ENCODE data around the gene ZSCAN21.

Gene ZSCAN21

DNA sequence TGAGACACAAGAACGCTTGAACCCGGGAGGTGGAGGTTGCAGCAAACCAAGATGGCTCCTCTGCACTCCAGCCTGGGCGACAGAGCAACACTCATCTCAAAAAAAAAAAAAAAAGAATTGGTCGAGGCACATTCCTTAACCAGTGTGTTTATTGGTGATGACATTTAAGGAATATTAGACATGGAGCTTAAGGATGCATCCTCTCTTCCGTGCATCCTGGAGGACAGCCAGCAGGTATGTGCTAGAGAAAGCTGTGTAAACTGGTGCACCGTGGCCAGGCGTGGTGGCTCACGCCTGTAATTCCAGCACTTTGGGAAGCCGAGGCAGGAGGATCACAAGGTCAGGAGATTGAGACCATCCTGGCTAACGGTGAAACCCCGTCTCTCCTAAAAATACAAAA, 22.4 kb upstream of the ZSCAN21 start:
- DNase-seq (ENCODE audit: low spot score): no peak

DNA sequence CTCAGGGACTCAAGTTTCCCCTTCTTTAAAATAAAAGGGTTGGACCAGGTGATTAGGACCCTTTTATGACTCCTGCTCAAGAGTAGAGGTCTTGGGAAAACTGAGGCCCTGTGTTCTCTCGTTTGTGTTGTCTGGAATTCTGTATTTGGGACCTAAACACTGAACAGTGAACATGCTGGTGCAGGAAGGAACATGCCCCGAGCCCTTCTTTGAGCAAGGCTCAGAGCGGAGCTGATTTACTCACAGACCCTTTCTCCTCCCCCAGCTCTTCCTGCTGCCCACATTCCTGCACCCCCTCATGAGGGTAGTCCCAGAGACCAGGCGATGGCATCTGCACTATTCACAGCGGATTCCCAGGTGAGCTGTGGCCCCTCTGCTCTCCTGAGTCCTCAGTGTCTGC, 20.0 kb upstream of the ZSCAN21 start:
- DNase-seq (ENCODE audit: low spot score): no peak

DNA sequence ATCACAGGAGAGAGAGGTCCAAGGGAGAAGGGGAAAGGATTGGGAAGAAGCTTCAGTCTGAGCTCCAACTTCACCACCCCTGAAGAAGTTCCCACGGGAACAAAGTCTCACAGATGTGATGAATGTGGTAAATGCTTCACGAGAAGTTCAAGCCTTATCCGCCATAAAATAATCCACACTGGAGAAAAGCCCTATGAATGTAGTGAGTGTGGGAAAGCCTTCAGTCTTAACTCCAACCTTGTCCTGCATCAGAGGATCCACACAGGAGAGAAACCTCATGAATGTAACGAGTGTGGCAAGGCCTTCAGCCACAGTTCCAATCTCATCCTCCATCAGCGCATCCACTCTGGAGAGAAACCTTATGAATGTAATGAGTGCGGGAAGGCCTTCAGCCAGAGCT, 16.0 kb upstream of the ZSCAN21 start:
- no peak for DNase-seq (ENCODE audit: low spot score)

DNA sequence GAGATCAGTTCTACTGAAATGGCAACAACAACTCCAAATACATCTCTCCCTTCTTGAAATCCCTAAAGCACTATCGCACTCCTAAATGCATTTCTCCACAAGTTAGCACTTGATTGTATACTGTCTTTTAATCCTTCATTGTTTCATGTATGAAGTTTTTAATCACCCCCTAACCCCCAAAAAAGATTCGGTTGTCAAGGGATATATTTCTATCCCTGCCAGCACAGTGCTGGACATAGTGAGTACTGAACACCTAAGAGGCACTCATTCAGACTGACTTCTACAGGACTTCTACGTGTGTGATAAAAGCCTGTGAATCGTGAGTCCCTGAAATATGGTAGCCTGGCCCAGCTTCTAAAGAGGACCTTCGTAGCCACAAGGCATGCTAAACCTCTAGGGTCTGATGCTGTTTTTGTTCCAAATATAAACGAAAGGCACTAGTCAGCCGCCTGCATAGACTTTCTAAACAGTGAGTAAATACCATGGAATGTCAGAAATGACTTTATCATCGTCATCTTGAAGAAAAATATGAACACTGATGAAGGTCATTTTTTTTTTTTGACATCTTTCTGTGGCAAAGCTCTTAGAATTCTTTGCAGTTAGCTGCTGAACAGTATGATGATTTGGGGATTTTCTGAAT, 14.6 kb upstream of the ZSCAN21 start:
- DNase-seq (ENCODE audit: low spot score): no peak

DNA sequence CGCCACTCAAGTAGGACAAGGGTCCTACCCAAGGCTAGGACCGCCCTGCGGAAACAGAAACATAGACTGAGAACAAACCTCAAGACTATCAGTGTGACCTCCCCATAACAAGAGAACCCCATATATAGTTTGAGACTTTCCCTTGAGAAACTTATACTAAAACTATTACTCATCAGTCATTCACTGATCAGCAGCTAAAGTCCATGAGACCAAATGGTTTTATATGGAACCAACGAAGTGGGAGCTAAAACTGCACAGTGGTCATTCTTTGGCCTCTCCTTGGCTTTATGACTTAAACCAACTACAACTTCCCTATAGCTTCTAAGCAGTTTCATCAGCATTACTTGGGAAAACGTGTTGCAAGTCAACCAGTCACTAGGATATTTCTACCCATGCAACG, 13.7 kb upstream of the ZSCAN21 start:
- no peak for DNase-seq (ENCODE audit: low spot score)

DNA sequence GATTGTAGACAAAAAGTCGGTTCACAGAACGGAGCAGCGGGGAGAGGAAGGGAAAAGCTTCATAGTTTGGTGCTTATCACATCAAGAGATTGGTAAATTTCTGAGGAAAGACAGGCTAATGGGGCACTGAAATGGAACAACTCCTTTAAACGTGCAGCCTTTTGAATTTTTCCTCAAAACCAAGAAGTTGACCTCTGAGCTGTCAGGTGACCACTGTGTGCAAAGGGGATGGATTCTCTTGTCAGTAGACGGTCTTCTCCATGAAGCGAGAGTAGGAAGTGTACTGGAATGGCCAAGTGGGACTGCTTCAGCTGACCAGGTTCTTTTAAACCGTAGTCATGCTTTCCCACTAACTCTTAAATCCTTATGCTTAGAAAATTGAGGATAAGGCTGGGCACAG, 11.2 kb upstream of the ZSCAN21 start:
- DNase-seq (ENCODE audit: low spot score): no peak

DNA sequence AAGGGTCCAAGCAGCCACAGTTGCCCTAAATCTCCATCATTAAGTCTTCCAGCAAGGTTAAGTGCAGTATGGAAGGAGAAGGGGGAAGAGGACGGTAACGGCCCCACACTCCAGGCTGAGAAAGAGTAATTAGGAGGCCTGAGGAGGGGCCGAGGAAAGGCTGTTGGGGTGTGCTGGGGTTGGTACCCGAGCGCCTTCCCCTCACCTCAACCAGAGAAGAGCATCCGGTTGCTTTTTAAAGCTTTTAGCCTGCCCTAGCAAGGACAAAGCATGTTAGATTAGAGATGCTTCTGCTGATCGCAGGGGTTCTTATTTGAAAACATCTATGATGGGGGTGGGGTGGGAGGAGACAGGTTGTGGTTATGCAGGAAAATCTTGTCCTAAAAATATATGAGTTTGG, 9.0 kb upstream of the ZSCAN21 start:
- no peak for DNase-seq (ENCODE audit: low spot score)

DNA sequence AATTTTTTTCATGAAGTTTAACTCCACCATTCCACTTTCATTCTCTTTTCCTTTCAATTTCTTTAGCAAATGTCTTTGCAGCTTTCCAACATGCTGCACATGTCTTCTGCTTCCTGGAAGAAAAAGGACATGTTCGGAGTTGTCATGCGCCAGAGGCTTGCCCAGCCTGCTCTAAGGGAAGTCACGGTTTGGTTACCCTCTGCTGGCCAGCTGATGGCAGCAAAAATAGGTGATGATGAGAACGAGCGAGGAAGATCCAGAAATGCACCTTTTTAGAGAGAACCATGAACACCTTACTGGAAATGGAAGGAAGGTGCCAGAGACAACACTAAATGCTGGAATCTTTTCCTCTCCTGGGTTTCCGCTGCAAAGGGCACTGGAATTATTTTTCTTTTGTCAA, 4.9 kb upstream of the ZSCAN21 start:
- DNase-seq (ENCODE audit: low spot score): no peak

DNA sequence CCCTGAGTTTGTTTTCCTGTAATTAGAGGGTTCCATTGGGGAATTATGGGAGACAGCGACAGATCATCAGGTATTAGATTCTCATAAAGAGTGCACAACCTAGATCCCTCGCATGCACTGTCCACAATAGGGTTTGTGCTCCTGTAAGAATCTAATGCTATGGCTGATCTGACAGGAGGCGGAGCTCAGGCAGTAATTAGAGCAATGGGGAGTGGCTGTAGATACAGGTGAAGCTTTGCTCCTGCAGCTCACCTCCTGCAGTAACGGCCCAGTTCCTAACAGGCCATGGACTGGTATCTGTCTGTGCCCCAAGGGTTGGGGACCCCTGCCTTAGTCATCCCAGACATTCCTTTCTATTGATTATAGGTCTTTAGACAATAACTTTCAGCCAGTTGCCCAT, 894 bp upstream of the ZSCAN21 start:
- DNase-seq (ENCODE audit: low spot score): no peak

DNA sequence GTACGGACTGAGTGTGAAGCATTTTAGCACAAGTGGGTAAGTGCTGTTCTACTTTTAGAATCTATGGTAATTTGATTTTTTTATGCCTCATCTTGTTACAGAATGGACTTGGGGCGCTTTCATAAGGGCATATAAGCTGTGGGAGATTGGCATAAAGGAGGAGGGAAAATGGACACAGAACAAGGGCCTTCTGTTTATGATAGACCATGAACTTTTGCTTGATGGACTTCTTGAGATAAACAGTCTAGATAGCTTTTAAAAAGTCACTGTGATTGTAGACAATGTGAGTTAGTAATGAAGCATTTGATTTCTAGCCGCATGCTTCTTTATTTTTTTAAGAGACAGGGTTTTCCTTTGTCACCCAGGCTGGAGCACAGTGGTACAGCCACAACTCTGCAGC, 2.0 kb downstream of the ZSCAN21 start:
- DNase-seq (ENCODE audit: low spot score): no peak

DNA sequence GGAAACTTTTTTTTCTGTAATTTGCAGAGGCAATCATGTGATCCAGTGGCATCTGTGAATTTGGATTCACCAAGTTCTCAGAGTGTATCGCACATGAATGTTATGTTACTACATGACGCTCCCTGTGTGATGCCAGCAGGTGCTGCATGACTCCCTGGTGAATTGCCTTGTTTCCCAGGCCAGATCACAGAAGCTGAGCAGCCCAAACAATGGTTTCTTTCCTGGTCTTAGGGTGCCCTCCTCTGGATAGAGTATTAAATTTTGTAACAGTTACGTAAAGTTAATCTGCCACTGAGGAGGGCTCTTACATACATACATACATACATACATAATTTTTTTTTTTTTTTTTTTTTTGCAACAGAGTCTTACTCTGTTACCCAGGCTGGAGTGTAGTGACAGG, 3.6 kb downstream of the ZSCAN21 start:
- DNase-seq (ENCODE audit: low spot score): no peak

DNA sequence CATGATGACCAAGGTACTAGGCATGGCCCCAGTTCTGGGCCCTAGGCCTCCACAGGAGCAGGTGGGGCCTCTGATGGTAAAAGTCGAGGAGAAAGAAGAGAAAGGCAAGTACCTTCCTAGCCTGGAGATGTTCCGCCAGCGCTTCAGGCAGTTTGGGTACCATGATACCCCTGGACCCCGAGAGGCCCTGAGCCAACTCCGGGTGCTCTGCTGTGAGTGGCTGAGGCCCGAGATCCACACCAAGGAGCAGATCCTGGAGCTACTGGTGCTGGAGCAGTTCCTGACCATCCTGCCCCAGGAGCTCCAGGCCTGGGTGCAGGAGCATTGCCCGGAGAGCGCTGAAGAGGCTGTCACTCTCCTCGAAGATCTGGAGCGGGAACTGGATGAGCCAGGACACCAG, 7.4 kb downstream of the ZSCAN21 start:
- DNase-seq (ENCODE audit: low spot score): no peak

DNA sequence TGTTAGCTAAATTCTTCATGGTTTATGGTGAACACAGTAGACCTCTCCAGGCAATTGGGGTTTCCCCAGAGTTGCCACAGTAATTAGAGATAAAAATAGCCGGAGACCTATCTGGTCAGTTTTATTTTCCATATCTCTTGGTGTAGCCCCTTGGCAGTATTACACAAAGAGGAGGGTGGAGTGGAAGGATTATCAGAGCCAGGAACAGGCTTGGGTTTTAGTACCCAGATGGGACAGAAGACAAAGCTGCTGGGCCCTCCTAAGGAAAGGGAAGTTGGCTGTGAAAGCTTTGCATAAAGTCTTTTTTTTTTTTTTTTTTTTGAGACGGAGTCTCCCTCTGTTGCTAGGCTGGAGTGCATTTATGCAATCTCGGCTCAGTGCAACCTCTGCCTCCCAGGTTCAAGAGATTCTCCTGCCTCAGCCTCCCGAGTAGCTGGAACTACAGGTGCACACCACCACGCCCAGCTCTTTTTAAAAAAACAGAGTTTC, 9.7 kb downstream of the ZSCAN21 start:
- no peak for DNase-seq (ENCODE audit: low spot score)

DNA sequence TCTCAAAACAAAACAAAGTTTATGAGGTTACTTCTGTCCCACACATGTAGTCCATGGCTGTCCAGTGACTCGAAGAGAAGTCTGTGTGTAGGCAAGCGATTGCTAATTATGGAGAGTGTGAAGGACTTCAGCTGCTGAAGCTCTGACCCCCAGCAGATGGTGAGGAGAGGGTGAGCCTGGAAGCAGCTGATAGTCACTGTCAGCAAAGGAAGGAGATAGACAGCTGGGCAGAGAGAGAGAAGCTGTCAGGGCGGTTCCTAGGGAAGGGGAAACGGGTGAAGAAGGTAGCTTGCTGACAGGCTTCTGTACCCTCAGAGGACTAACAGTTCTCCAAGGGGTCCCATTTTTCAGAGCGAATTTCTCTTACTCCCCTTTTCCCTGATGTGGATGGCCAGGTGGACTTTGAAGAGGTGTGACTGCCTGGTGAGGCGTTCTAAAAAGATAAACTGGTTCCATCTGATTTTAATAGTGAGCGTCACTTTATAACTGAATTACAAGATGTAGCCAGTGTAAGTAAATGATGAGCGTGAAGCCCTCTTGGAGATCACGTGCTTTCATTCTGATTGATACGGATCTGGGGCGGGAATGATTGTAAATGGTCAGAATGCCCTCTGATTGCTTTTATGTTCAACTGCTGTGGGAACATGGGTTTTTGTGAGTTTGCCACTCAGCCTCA, 12.1 kb downstream of the ZSCAN21 start:
- DNase-seq (ENCODE audit: low spot score): no peak

DNA sequence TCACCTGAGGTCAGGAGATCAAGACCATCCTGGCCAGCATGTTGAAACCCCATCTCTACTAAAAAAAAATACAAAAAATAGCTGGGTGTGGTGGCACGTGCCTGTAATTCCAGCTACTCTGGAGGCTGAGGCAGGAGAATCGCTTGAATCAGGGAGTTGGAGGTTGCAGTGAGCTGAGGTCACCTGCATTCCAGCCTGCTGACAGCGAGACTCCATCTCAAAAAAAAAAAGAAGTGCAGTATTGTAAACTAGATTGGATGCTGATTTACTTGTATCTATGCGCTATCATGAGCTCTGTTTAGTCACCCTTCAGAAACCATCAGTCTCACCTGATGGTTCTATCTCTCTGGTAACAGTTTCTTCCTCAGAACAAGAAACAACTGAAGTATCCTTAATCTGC, 13.8 kb downstream of the ZSCAN21 start:
- no peak for DNase-seq (ENCODE audit: low spot score)

DNA sequence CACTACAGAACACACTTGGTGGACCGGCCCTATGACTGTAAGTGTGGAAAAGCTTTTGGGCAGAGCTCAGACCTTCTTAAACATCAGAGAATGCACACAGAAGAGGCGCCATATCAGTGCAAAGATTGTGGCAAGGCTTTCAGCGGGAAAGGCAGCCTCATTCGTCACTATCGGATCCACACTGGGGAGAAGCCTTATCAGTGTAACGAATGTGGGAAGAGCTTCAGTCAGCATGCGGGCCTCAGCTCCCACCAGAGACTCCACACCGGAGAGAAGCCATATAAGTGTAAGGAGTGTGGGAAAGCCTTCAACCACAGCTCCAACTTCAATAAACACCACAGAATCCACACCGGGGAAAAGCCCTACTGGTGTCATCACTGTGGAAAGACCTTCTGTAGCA, 14.6 kb downstream of the ZSCAN21 start:
- no peak for DNase-seq (ENCODE audit: low spot score)

DNA sequence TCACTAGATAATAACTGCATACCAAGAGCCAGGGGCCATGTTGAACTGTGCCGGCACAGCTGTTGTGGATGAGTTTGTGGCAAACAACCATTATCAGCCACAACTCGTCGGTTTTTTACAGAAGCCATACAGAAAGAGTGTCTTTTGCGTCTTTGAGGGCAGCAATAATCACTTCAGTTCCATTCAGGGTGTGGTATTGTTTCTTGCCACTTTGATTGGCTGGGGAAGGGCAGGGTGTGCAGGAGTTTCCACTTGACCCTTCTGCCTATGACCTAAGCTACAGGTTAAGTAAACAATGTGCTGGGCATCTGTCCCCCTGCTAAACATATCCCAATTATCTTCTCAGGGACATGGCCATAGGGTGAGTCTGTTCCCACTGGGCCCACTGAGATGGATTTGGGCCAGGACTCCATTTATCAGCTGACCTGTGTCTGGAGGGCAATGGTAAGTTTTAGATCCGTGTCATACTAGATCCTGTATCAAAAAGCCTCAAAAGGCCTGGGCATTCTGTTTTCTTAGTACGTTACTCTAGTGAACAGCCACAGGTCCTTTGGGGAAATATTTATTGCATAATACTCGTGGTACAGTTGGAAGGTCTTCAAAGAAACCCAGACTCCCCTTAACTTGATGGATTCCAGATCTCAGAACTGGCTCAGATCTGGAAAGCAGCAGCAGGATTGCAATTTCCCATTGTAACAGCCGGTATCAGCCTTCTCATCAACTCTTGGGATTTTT, 16.0 kb downstream of the ZSCAN21 start:
- no peak for DNase-seq (ENCODE audit: low spot score)

DNA sequence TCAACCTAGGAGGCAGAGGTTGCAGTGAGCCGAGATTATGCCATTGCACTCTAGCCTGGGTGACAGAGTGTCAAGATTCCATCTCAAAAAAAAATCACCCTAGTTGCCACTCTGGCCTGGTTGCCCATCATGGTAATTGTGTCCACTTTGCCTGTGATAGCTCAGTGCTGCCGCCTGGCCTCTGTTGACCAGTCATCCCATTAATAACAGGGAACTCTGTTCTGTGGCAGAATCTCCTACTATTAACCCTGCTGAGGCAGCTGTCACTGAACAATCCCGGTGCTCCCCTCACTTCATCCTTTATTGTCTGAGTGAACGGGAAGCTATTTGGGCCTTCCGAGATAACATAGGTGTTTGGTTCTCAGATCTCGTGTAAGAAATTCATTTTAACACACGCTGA, 17.4 kb downstream of the ZSCAN21 start:
- no peak for DNase-seq (ENCODE audit: low spot score)

DNA sequence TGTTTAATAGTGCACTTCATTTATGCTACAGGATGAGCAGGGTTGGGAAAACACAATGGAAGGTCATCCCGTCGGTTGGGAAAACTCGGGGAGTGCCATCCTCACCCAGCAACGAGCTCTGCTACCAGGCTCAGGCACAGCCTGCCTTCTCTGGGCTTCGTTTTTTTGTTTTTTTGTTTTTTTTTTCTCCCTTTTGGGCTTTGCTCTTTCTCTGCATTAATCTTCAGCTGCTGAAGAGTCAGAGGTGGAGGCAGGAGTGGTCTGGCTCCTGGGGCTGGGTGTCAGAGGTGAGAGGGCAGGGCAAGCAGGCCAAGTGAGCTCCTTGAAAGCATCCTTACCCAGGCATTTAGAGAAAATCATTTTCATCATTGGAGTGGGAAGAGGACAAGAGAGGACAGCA, 20.4 kb downstream of the ZSCAN21 start:
- DNase-seq (ENCODE audit: low spot score): no peak

DNA sequence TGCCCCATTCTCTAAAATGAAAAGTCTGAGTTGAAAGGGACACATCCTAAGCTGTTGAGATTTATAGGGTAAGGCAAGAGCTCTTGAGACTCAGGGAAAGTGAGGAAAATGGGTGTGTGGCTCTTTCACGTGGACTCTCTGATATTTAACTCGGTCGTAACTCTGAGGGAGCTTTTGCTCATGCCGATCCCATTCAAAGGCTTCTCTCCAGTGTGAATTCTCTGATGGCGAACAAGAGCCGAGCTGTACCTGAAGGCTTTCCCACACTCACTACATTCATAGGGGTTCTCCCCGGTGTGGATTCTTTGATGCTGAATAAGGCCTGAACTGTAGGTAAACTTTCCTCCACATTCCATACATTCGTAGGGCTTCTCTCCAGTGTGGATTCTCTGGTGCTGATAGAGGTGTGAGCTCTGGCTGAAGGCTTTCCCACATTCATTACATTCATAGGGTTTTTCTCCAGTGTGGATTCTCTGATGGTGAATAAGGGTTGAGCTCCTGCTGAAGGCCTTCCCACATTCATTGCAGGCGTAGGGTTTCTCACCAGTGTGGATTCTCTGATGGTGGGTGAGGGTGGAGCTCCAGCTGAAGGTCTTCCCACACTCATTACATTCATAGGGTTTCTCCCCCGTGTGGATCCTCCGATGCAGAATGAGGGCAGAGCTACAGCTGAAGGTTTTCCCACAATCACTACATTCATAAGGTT, 21.6 kb downstream of the ZSCAN21 start:
- no peak for DNase-seq (ENCODE audit: low spot score)

DNA sequence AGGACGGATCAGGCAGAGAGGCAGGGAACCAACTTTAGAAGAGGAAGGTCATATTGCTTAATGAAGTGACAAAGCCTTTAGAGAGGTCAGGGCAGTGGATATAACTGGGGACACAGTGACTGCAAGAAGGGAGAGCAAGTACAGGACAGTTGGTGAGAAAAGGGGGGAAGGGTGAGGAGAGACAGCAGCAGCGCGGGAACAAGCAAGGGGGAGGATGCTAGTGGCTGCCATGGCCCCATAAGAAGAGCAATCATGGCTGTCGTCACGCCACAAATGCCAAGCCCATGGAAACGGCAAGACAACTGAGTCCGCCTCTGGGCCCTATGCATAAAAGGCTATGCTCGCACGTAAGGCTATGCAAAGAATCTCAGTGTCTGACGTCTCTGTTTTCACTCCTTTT, 22.9 kb downstream of the ZSCAN21 start:
- no peak for DNase-seq (ENCODE audit: low spot score)

DNA sequence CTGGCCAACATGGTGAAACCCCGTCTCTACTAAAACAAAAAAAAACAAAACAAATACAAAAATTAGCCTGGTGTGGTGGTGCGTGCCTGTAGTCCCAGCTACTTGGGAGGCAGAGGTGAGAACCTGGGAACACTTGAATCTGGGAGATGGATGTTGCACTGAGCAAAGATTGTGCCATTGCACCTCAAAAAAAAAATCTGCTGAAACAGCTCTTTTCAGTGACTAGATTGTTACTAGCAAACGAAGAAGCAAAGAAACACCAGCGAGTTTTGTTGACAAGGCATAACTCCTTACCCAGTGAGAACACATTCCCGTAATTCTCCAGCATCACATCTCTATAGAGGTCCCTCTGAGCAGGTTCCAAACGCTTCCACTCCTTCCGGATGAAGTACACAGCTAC, 25.3 kb downstream of the ZSCAN21 start:
- DNase-seq (ENCODE audit: low spot score): no peak

DNA sequence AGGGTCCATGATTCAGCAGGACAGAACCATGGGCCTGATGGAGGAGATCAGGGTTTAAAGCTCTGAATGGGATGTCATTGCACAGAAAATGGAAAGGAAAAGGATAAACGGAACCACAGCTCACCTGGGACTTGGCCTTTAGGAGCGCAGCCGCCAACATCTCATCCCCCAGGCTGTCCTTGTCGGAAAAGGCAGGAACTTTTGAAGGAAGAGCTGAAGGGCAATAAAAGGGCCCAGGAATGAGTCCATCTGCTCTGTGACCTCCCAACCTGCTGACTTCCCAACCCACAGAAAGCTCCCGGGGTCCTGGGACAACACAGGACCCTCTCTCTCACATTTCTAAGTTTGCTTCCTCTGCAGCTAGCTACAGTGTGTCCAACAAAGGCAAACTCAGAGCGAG, 25.8 kb downstream of the ZSCAN21 start:
- no peak for DNase-seq (ENCODE audit: low spot score)
